ENCODE measurements around the gene GLRX5. TPM values are rescaled to one million over a fixed set of nuclear protein-coding genes. Genes with fewer than 3 reads are reported as not detected.

The GLRX5 gene
- total RNA-seq, 1 donor from 2014 or later: 27.2 TPM

GRCh38 chr14:95541346-95541745 is 6.5 kb downstream of the GLRX5 start:
- Histone ChIP-seq H3K4me1 (peaks cover 9% of the 10 kb centered on the region), H3K27ac (no peak overlapping the region), H3K9me3 (no peaks in the 10 kb centered on the region), H3K4me3 (no peak overlapping the region), H3K36me3 (peaks cover 12% of the 10 kb centered on the region), H3K27me3 (no peaks in the 10 kb centered on the region)
- intact Hi-C loops (cut with DNase I): no loop called here
- TF ChIP-seq, protein P1, sequence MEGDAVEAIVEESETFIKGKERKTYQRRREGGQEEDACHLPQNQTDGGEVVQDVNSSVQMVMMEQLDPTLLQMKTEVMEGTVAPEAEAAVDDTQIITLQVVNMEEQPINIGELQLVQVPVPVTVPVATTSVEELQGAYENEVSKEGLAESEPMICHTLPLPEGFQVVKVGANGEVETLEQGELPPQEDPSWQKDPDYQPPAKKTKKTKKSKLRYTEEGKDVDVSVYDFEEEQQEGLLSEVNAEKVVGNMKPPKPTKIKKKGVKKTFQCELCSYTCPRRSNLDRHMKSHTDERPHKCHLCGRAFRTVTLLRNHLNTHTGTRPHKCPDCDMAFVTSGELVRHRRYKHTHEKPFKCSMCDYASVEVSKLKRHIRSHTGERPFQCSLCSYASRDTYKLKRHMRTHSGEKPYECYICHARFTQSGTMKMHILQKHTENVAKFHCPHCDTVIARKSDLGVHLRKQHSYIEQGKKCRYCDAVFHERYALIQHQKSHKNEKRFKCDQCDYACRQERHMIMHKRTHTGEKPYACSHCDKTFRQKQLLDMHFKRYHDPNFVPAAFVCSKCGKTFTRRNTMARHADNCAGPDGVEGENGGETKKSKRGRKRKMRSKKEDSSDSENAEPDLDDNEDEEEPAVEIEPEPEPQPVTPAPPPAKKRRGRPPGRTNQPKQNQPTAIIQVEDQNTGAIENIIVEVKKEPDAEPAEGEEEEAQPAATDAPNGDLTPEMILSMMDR (IDR thresholded peaks at IDR 0.05): no peak
- ATAC-seq (no peak), DNase-seq (no peak)

DNA sequence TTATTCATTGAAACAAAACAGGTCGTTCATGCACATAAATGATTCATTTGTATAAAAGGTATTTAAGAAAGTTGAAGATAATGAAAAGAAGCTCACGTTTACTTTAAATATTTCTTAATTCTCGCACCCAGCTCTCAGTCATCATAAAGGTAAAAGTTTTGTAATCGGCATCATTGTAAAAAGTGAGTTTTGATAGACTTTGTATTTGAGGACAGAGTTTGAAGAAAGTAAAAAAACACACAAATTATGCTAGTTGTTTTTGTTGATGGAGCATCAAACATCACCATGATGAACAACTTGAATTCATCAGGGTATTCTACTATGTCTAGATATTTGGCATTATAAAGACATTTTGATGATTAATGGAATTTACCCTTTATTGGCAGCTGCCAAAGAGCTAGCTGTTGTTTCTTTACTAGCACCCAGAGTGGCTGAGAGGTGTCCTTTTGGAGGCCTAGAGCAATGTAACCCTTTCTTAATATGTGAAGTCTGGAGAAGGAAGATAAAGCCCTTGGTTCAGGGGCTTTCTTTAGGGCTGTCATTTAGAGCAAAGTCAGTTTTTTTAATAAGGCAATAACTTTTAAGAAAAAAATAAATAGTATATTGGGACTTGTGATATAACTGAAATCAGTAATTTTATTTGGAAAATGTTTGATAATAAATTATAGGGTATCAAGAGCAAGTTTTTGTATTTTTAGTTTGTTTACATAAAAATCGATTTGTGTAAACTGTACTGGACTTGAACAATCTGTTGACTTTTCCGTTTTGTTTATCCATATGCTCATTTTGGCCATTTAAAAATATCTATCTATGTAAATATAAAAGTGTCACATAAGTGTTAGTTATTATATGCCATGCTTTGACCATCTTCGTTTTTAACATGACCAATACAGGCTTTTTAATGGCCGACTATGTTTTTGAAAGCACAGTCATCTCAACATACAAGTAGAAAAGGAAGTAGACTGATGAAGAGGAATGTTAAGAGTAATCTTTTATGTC is 7.4 kb downstream of the GLRX5 start:
- H3K27ac ChIP-seq: no peak overlapping the region
- TF ChIP-seq, protein P1 (IDR thresholded peaks at IDR 0.05): no peak
- no peak for ATAC-seq
- peaks cover 12% of the 10 kb centered on the region for H3K36me3 ChIP-seq
- intact Hi-C loops (cut with DNase I): no loop called here
- no peak for DNase-seq
- peaks cover under 1% of the 10 kb centered on the region for H3K4me1 ChIP-seq
- no peak overlapping the region for H3K4me3 ChIP-seq
- H3K27me3 ChIP-seq: no peaks in the 10 kb centered on the region
- H3K9me3 ChIP-seq: no peaks in the 10 kb centered on the region

- intact Hi-C loops (cut with DNase I): no loop called here
- DNase-seq: no peak
- no peak overlapping the region for H3K27ac ChIP-seq
- no peaks in the 10 kb centered on the region for H3K4me1 ChIP-seq
- H3K27me3 ChIP-seq: no peaks in the 10 kb centered on the region
- ATAC-seq: no peak
- no peaks in the 10 kb centered on the region for H3K9me3 ChIP-seq
- H3K4me3 ChIP-seq: no peak overlapping the region
- TF ChIP-seq, protein P1 (IDR thresholded peaks at IDR 0.05): no peak
- H3K36me3 ChIP-seq: peaks cover 12% of the 10 kb centered on the region
Observed at GRCh38 chr14:95543021-95543420, 8.2 kb downstream of the GLRX5 start.

GRCh38 chr14:95544588-95544987 is 9.7 kb downstream of the GLRX5 start:
- intact Hi-C loops (cut with DNase I): no loop called here
- Histone ChIP-seq H3K36me3 (peaks cover 12% of the 10 kb centered on the region), H3K9me3 (no peaks in the 10 kb centered on the region), H3K4me1 (no peaks in the 10 kb centered on the region), H3K4me3 (no peak overlapping the region), H3K27ac (no peak overlapping the region), H3K27me3 (no peaks in the 10 kb centered on the region)
- no peak for DNase-seq
- no peak for ATAC-seq
- TF ChIP-seq, protein P1 (IDR thresholded peaks at IDR 0.05): no peak

- Histone ChIP-seq H3K9me3 (no peaks in the 10 kb centered on the region), H3K27ac (no peak overlapping the region), H3K4me3 (no peak overlapping the region), H3K4me1 (no peaks in the 10 kb centered on the region), H3K27me3 (no peaks in the 10 kb centered on the region), H3K36me3 (peaks cover 12% of the 10 kb centered on the region)
- DNase-seq (no peak), ATAC-seq (no peak)
- intact Hi-C loops (cut with DNase I): no loop called here
- TF ChIP-seq, protein P1 (IDR thresholded peaks at IDR 0.05): no peak
Observed at GRCh38 chr14:95545515-95546168, 10.8 kb downstream of the GLRX5 start.

Measured in upper lobe of right lung (tissue), 1 donor.